Lower leg skin (tissue), 3 donors: ENCODE results near the gene STEAP1B.
"Not testable (repeated sequence)": the region's sequence is repeated elsewhere in the genome, so short reads cannot be mapped to it uniquely, and the experiment has no call there.

Experiments
- CTCF ChIP-seq, 3 donors: fragments of 450-650 bp; IDR thresholded peaks; one replicate each; pipeline ENCODE4 v1.5.1; 2016; ENCODE audit warnings: antibody characterized with exemption in 3 of 3, mild to moderate bottlenecking in 3 of 3, moderate library complexity in 2 of 3
- POLR2A ChIP-seq, 2 donors: fragments of 450-650 bp; IDR thresholded peaks; one replicate each; pipeline ENCODE4 v1.6.1; 2016 to 2017; ENCODE audit warnings: antibody characterized with exemption in 2 of 2, mild to moderate bottlenecking in 1 of 2, moderate library complexity in 1 of 2

GRCh38 chr7:22507320-22507719 is 7.3 kb upstream of the STEAP1B start:
- TF ChIP-seq POLR2A, CTCF (IDR thresholded peaks at IDR 0.05): not testable (repeated sequence)
